ENCODE results near the gene GIPC1. TPM values are rescaled to one million over a fixed set of nuclear protein-coding genes. Genes with fewer than 3 reads are reported as not detected.
A peak's percentile ranks its signal among the peaks of the same experiment; 100 is the strongest.
"Not testable (repeated sequence)": the region's sequence is repeated elsewhere in the genome, so short reads cannot be mapped to it uniquely, and the experiment has no call there.

Gene GIPC1, protein sequence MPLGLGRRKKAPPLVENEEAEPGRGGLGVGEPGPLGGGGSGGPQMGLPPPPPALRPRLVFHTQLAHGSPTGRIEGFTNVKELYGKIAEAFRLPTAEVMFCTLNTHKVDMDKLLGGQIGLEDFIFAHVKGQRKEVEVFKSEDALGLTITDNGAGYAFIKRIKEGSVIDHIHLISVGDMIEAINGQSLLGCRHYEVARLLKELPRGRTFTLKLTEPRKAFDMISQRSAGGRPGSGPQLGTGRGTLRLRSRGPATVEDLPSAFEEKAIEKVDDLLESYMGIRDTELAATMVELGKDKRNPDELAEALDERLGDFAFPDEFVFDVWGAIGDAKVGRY
- total RNA-seq: 91.1 and 123 TPM in 2 replicates

DNA sequence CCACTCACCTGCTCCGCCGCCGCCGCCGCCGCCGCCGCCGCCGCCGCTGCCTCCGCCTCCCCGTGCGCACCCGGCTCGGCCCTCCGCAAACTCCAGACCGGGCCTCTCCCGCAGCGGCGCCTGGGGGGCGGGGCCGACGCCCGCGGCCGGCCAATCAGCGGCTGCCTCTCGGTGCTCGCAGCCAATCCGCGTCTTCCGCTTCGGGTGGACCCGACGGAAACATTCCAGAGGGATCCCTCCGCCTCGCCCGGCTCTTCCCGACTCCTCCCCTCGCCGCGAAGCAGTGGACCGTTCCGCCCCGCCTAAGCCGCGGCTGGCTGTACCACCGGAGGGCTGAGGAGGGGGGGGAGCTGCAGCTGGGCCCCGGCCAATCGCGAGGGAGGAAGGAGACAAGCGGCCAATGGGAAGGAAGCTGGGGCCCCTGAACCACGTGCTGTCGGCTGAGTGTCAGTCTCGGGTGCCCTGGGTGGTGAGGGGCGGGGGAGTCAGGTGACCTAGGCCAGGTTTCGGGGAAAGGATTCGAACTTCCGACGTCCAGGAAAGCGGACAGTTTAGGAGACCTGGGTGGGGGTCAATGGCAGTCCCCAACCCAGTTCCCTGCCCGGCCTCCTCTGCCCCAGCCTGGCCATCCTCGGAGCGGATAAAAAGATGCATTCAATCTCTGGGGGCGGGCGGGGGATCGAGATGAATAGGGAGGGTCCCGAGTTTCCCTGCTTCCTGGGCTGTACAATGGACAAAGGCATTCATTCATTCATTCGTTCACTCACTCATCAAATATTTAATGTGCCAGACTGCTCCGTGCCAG, at the start of gene GIPC1:
GIPC1 (minus strand) TSS at position 99 of the 805 bp plus-strand sequence. CDS start 13,151 bp downstream, outside the sequence.
- peak; percentile 100 for DNase-seq (ENCODE audit: low read depth in 2 of 2)

DNA sequence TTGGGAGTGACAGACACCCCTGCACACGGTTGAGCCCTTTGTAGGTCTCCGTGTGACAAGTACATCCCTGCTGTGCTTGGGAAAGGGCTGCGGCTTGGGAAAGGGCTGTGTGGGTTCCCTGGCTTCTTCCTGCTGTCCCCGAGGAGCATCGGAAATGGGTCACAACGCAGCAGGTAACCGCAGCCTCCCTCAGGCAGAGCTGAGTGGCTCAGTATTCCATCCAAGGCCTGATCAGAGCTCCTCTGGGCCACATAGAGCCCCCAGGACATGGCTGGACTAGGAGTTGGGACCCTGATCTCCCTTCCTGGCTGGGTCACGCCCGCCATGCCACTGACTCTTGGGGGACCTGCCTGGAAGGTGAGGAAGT, 49.8 kb upstream of the GIPC1 start:
- no peak for DNase-seq (ENCODE audit: low read depth in 2 of 2)

DNA sequence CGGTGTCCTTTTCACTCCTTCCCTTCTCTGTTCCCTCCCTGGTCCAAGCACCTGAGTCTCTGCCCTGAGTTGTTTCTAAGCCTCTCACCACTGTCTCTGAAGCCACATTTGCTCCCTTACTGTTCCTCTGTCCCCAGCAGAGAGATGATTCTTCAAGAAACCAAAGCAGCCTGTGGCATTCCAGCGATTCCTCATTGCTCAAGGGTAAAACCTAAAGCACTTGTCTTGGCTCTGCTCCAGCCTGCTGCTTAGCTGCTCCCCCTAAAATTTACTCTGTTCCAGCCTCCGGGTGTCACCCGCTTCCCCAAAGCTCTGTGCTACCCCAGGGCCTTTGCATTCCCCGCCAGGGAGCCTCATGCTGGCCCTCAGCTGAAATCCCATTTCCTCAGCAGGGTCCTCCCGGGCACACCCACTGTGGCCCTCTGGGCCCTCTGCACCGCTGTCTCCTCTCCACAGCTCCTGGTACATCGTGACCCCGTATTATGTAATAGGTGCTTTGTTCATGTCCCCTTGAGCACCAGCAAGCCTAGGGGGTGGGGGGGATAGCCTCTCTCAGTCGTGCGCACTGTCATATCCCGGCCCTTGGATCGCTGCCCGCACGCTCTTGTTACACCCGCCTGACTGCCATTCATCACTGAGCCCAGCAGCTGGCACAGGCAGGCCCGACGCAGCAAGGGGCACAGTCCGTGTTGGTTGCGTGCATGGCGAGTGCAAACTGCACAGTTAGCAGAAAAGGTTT, 49.2 kb upstream of the GIPC1 start:
- DNase-seq (ENCODE audit: low read depth in 2 of 2): no peak

DNA sequence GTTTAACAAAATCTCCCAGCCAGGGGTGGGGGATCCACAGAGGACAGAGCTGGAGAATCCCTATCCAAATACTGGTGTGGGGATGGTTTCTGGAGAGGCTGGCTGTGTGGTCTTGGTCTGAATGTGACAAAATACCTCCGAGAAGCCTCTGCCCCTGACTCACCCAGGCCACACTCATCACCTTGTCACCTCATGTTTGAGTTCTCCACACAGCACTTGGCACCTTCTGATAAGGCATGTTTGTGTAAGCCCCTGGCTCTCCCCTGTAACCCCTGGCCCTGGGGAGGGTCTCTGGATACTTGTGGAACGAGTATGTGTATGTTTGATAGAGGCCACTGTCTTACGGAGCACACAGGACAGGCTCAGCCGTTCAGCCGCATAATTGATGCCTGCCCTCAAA, 48.1 kb upstream of the GIPC1 start:
- no peak for DNase-seq (ENCODE audit: low read depth in 2 of 2)

DNA sequence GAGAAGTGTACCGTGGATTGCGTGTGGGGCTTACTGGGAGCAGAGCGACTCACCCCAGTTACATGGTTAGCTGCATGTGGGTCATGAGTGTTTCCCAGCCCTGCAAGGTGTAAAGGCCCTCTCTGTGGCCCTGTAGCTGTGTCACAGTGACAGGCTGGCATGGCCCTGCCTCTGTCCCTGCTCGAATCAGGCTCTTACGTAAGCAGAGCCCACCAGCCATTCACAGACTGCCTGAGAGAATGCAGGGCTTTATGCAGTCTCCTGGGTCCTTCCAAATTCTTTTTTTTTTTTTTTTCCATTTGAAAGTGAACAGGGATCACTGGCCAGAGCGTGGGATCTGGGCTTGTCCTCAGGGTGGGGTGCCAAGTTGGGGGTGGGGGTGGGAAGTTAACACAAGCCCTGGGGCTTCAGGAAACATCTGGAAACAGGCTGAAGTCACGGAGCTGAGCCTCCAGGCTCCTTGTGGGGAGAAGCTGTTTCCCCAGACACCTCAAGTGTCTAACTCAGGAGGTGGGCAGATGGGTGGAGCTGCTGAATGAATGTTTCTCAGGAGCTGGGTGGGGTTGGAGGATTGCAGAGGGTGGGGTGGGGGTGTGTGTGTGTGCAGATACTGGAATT, 46.9 kb upstream of the GIPC1 start:
- DNase-seq (ENCODE audit: low read depth in 2 of 2): peak; percentile 13 to 27

DNA sequence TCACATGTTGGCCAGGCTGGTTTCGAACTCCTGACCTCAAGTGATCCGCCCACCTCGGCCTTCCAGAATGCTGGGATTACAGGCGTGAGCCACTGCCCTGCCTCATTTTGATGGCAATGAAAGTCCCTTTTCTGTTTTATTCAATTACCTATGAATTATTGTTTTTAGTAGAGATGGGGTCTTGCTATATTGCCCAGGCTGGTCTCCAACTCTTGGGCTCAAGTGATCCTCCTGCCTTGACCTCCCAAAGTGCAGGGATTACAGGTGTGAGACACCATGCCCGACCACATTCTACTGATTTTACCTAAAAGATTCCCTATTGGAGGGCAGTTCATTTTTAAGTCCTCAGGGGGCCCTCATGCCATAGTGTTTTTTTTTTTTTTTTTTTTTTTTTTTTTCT, 46.1 kb upstream of the GIPC1 start:
- not testable (repeated sequence) for DNase-seq (ENCODE audit: low read depth in 2 of 2)

DNA sequence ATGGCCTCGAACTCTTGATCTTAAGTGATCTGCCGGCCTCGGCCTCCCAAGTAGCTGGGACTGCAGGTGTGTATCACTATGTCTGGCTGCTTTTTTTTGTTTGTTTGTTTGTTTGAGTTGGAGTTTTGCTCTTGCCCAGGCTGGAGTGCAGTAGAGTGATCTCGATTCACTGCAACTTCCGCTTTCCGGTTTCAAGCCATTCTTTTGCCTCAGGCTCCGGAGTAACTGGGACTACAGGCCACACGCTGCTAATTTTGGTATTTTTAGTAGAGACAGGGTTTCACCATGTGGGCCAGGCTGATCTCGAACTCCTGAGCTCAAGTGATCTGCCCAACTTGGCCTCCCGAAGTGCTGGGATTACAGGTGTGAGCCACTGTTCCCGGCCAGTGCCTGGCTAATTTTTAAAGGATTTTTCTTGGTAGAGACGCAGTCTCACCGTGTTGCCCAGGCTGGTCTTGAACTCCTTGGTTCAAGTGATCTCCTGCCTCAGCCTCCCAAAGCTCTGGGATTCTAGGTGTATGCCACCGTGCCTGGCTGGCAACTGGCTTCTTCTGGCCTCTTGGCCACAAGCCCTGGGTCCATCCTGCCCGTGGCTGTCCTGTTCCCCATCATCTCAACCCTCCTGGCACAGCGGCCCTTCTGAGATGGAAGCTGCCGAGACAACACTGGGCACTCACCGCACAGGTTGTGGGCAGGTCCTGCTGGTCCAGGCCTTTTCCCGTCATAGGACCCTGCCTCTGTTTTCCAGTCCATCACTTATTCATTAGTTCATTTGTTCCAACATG, 45.0 kb upstream of the GIPC1 start:
- no peak for DNase-seq (ENCODE audit: low read depth in 2 of 2)

DNA sequence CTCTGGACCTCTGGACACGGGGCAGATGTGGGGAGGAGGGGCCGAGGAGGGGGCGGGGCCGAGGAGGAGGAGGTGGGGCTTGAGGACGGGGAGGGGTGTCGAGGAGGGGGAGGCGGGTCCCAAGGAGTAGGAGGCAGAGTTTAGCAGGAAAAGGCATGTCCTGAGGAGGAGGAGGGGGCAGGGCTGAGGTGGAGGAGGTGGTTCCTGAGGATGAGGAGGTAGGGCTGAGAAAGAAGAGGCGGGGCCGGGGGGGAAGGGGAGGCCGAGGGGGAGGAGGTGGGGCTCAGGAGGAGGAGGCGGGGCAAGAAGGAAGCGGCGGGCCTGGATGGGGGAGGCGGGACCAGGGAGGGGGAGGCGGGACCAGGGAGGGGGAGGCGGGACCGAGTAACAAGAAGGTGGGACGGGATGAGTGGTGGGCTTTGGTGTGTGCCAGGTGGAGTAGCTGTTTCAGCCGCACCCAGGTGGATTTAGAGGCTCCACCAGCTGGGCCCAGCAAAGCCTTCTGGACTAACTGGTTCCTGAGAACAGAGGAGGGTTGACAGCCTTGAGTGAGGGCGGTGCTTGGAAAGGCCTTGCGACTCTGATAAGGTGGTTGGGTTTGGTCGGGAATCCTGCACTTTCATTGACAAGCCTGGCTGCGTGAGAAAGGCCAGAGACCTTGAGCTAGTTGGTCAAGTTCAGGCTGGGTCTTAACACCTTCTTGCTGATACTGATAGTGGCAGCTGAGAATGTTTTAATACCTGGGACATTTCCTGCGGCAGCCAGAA, 41.2 kb upstream of the GIPC1 start:
- DNase-seq (ENCODE audit: low read depth in 2 of 2): peak in 1 of 2 donors; percentile 93

DNA sequence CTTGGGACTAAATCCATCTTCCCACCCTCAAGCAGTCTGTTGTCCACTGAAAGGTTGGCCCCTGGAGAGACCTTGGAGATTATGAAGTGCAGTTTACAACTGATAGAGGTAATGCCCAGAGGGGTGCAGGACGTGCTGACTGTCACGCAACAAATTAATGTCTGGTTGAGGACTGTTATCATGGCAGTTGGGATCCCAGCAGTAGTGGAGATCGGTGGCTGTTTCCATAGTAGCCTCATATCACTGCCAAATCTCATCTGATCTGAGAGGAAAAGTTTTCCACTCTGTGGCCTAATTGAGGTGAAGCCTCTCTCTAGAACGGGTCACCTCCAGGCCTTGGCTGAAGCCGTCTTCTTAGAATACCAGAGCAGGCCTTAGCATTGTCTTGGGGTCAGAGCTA, 37.5 kb upstream of the GIPC1 start:
- DNase-seq (ENCODE audit: low read depth in 2 of 2): no peak

DNA sequence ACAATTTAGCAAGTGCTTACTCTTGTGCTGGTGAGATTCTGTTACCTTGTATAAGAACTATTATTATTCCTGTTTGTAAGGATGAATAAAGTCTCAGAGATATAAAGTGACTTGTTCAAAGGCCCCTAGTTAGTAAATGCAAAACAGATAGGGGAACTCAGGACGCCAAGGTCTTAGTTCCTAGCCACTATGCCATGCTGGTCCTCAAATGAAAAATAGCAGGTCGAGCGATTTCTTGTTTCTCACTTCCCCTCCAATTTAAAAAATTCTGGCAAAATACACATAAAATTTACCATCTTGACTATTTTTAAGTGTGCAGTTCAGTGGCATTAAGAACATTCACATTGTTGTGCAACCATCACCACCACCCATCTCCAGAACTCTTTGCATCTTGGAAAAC, 34.6 kb upstream of the GIPC1 start:
- no peak for DNase-seq (ENCODE audit: low read depth in 2 of 2)

DNA sequence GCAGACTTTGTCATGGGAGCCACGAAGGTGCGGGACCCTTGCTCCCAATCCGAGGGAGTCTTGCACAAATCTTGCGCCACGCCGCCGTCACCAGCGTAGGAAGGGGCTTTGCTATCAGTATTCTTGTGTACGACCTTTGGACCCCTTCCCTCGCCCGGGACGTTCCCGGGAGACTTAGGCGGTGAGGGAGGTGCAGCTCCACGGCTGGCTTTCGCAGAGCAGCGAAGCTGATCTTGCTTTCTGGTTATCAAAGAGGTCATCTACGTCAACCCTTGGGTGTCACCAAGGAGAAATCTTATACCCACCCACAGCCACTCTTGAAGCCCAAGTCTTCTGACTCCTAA, 34.0 kb upstream of the GIPC1 start:
- DNase-seq (ENCODE audit: low read depth in 2 of 2): no peak

DNA sequence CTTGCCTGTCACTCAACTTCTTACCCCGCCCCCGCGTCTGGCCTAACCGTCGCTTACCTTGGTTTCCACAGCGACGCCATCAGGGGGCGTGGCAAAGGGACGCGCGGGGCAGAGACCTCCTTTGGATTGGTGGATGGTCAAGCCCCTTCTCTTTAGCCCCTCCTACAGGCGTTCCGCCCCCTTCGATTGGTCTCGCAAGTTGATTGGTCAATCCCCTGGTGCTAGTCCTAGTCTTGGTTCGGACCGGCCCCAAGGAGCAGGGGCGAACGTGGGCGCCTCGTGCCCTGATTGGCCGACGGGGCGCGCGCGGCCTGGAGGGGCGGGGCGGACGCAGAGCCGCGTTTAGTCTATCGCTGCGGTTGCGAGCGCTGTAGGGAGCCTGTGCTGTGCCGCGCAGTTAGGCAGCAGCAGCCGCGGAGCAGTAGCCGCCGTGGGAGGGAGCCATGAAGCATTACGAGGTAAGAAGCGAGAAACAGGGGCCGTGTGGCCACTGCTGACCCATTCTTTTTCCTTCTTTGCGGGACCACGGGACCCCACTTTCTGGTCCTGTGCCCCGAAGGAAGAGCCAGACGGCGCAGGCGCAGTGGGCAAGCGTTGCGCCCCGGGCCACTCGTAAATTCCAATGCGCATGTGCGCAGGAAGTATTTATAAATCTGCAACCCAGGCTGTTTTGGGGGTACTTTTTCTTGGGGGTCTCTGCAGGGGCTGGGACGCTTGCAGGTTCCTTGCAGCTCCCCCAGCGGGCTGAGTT, 33.5 kb upstream of the GIPC1 start, which contains the start of gene TECR:
TECR (plus strand) TSS at position 341 of the 751 bp plus-strand sequence; CDS start at position 444, 103 bp downstream.
- peak; percentile 100 for DNase-seq (ENCODE audit: low read depth in 2 of 2)

DNA sequence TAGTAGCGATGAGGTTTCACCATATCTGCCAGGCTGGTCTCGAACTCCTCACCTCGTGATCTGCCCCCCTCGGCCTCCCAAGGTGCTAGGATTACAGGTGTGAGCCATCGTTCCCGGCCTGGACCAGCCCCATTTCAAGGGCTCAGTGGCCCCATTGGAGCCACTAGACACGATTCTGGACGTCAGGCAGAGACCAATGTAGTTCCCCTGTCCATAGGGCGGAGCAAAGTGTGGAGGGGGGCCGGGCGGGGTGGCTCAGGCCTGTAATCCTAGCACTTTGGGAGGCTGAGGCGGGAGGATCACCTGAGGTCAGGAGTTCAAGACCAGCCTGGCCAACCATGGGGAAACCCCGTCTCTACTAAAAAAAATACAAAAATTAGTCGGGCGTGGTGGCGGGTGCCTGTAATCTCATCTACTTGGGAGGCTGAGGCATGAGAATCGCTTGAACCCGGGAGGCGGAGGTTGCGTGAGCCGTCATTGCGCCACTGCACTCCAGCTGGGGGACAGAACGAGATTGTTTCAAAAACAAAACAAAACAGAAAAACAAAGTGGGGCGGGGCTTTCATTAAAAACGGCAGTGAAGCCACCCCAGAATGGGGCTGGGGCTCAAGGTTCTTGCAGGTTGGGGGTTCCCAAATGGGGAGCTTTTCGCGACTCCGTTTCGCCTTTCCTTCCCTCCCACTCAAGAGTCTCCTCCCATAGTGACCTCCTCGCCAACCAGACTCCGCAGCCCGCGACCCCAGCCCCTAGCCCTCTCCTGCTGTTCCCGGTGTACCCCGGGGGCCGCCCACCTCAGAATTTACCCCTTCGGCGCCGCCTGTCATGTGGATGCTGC, 32.7 kb upstream of the GIPC1 start:
- DNase-seq (ENCODE audit: low read depth in 2 of 2): no peak

DNA sequence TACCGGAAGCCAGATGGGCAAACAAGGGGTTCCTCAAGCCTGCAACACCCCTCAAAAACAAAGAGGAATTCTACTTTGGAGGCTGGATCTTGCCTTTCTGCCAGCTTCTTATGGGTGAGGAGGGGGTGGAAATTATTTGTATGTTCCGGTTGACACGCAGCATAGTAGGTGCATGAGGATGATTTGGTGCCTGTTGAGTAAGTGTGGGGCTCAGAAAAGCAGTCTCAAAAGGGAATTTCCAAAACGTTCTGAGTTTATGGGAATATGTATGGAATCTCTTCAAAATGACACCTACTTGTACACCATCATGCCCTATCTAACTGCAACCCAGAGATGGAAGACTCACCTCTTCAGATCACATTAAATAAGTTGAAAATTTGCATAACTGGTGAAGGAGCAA, 30.5 kb upstream of the GIPC1 start:
- DNase-seq (ENCODE audit: low read depth in 2 of 2): no peak

DNA sequence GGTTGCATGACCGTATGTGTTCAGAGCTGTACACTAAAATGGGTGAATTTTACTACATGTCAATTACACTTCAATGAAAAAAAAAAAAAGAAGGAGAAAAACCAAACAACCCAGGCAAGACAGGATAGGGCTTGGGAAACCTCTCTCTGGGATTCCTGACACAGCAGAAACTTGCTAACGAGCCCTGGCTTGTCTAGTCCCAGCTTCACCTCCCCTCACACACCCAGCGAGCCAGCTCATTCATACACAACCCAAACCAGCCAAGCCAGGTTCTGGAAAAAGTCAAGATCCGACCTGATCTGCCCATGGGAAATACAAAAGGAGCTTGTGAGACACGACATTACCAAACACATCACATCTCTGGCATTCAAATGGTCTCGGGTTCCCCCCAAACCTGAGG, 29.8 kb upstream of the GIPC1 start:
- no peak for DNase-seq (ENCODE audit: low read depth in 2 of 2)

DNA sequence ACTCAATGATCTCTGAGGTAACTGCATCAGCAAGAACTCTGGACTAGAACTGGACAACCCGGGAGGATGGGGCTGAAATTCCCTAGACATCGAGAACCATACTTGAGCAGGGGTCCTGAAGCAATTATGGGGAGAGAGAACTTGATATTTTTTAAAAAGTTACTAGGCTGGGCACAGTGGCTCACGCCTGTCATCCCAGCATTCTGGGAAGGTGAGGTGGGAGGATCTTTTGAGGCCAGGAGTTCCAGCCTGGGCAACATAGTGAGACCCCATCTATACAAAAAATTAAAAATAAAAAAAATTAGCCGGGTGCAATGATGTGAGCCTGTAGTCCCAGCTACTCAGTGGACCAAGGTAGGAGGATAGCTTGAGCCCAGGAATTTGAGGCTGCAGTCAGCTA, 24.6 kb upstream of the GIPC1 start:
- DNase-seq (ENCODE audit: low read depth in 2 of 2): no peak

DNA sequence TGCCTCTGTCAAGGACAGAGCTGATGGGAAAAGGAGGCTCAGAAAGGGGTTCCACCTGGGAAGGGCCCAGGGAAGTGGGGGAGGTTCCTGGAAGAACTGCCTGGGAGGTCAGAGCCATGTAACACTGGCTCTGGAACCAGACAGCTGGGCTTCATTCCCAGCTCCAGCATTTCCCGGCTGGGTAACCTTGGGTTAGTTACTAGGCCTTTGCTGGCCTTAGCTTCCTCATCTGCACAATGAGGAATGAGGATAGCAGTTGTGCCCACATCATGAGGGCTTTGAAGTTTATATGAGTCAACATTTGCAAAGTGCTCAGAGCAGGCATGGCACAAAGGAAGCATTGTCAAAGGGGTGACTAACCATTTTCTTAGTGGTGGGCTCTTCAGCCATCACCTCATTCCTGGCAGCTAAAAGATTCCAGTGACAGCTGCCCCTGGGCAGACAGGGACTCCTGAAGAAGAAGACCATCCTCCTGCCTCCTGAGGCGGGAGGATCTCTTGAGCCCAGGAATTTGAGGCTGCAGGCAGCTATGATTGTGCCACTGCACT, 24.0 kb upstream of the GIPC1 start:
- peak; percentile 80 to 87 for DNase-seq (ENCODE audit: low read depth in 2 of 2)

DNA sequence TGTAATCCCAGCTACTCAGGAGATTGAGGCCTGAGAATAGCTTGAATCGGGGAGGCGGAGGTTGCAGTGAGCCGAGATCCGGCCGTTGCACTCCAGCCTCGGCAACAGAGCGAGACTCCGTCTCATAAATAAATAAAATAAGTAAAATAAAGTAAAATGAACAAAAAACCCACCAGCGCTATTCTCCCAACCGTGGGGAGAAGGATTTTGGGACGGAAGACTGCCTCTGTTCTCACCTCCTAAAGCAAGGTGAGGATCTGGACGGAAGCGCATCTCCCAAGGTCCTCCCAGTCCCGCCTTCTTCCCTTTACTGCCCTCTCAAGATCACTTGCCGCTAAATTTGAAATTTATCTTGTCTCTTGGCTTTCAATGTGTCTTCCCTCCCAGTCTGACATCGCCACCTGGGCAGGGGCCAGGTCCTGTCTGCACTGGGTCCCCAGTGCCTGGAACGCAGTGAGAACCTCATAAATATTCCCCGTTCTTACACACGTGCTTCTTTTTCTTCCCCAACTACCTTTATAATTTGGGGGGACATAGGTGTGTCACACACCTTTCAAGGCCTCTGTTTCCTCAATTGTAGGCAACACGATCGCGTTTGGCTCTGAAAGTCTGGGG, 23.4 kb upstream of the GIPC1 start:
- DNase-seq (ENCODE audit: low read depth in 2 of 2): no peak
